GM04503 (cell line): Measurements from ENCODE around the gene LTA.
"Not testable (repeated sequence)": the region's sequence is repeated elsewhere in the genome, so short reads cannot be mapped to it uniquely, and the experiment has no call there.

Experiments
- DNase-seq: peaks from one replicate; pipeline ENCODE4 v3.0.0-alpha.2; 2012; ENCODE audit warnings: low read depth

LTA gene

DNA sequence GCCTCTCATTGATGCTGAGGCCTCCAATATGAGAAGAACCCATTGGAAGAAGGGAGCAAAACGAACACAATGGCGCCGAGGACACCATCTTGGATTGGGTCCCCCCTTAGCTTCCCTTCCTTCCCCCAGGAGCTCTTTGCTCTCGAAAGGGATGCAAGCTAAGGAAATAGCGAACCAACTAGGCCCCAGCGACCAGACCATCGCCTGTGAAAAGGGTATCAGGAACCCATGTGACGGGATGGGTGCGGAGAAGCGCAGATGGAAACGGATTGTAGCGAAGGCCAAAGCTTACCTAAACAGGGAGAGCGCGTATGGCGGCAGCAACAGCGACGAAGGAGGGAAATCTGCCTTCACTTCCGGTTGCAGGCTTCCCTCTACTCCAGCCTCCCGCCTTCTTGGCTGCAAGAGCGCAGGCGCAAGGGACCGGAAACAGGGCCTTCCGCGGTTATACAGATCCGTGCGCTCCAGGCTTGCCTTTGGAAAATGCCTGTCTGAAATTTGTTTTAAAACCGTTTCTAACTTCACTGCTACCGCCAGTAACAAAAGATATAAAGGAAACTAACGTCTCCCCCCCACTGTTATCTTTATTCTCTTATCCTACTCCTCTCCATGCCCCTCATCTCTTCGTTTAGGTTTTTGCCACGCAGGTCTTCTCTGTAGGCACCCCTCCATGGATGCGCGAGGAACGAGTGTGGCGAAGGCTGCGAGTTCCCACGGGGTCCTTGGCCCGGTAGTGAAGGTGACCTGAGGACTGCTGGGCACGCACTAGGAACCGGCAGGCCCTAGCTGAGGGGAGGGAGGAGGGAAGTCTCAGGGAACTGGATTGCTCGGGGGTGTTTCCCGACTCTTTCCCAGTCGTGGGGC is 30.2 kb upstream of the LTA start, which contains the start of gene DDX39B:
Gene DDX39B (minus strand): TSS at position 346 of the 864 bp plus-strand sequence. CDS start 1,471 bp downstream, outside the sequence.
- peak; percentile 82 for DNase-seq

DNA sequence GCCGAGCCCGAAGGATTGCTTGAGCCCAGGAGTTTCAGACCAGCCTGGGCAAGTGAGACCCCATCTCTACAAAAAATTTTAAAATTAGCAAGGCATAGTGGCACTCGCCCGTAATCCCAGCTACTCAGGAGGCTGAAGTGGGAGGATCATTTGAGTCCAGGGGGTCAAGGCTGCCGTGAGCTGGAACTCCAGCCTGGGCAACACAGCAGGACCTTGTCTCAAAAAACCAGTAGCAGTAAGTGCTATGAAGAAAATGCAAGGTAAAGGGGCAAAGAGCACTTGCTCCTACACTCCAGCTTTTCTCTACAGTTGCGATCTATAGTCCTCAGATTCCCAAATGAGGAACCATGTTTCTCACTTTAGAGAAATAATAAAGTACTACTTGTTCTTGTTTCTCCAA is 28.4 kb upstream of the LTA start:
- no peak for DNase-seq

DNA sequence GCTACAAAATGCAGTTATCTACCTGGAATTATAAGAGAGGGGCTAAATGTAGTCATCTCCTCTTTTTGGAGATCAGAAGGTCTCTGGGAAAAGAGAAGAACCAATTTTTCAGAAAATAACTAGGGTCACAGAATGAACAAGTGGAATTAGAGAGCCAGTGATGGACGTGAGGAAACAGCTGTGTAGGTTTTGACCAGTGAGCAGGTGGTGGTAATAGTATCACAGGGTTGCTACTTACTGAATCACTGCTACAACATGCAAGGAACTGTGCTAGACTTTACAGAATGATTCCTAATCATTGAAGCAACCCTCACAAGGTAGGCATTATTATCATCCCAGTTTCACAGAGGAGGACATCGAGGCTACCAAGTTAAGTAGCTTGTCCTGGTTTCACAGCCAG is 27.4 kb upstream of the LTA start:
- no peak for DNase-seq

DNA sequence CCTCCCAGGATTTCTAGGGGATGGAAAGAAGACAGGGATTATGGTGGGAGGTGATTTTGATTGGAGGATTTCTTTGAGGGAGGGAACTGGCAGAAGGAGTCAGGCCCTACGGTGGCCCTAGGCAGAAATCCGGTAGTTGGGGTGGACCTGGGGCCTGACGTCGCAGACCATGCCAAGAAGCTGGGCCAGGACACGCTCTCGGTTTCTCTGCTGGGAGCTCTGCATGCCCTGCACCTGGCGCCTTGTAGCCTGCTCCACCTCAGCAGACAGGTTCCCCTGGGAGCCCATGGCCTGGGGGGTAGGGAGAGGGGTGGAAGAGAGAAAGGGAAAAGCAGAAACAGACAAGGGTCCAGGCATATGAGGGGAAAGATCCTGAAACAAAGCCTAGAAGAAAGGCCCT is 26.8 kb upstream of the LTA start:
- DNase-seq = no peak

DNA sequence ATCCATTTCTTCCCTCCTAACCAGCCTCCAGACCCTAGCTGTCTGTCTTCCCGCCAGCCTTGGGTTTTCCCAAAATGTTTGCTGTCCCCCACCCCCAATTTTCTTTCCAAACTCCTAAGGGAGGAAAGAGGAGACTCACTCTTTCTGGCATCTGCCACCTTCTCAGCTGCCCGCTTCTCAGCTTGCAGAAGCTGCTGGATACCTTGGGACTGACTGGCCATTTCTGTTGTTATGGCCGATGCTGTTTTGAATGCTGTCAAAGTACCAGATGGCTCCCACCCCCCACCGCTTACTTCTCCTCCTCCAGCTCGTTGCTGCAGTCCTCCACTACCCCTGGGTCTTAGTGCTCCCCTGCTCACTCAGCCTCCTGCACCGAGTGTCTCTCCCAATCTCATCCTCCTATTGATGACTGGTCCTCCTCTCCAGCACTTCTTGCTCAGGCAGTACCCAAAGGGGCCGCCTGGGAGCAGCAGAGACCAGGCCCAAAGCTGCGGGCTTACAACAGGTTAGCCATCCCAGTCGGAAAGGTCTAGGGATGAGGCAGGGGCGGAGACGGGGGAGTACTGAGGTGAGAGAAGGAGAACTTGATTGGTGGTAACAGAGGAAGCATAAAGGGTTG is 25.6 kb upstream of the LTA start, which contains the start of gene ATP6V1G2:
Gene ATP6V1G2 (minus strand): TSS at position 270 of the 619 bp plus-strand sequence. CDS start 49 bp downstream, at position 221.
- peak; percentile 56 for DNase-seq

DNA sequence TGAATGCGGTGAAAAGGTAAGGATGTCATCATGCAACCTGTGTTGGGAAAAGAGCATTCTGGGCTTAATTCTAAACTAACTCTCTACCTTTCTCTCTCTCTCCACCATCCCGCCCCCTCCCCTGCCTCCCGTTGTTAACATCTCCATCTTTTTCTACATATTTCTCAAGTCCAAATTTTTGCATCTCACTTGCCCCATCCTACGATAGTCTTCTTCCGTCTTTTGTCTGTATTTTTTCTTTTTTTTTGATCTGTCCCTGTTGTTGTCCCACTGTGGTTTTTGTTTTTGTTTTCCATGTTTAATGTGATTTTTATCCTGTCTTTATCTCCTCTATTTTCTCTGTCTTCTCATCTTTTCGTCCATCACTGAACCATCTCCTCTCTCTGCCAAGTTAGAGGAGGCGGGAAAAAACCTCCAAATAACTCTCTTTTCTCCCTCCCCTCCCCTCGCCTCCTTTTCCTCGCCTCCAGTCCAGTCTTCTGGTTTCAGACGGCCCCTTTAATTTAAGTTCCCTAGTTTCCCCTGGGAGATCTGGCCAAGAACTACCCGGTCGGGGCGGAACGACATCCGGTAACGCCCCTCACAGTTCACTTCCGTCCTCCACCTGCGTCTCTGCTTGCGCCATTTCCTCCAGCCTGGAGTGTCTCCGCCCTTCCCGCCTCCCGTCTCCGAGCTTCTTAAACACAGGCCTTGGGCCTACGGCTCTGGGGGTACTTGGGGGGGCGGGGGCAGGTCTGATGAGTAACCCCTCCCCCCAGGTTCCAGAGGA is 24.9 kb upstream of the LTA start, which contains the start of gene NFKBIL1:
Gene NFKBIL1 (plus strand): TSS at position 651 of the 769 bp plus-strand sequence. CDS start 87 bp downstream, at position 738.
- DNase-seq = peak; percentile 90

DNA sequence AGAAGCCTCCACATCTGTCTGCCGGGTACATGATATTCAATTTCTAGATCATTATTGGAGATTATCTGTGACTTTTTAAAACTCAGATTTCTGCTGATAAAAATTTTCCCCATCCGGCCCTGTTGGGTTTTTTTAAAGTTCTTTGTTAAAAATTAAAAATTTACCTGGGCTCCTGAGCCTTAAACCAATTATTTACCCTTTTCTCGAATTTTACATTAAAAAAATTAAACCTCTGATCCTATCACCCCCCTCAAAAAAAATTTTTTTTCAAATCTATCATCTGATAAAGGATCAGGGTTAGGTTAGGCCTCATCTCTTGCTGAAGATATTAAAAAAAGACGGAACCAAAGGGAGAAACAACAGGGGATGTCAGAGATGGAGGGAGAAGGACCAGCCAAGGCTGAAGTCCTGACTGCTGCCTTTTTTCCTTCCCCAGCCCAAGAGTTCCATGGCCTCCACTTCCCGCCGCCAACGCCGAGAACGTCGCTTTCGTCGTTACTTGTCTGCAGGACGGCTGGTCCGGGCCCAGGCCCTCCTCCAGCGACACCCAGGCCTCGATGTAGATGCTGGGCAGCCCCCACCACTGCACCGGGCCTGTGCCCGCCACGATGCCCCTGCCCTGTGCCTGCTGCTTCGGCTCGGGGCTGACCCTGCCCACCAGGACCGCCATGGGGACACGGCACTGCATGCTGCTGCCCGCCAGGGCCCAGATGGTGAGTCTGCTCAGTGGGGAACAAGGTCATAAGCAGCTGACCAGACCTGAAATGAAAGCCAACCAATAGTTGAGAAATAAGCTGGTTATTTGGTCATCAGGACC is 24.2 kb upstream of the LTA start:
- no peak for DNase-seq

DNA sequence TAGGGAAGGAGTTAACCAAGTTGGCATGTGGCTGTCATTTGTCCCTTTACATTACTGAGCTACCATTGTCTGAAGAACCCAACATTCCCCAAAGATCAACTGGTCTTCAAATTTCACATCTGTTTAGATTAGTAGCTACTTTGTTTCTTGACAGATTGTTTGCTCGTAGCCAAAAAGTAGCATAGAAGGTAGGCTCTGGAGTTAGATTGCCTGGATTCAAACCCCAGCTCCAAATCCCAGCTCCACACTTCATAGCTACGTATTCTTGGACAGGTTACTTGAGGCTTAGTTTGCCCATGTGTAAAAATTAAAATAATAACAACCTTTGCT is 23.6 kb upstream of the LTA start:
- no peak for DNase-seq

DNA sequence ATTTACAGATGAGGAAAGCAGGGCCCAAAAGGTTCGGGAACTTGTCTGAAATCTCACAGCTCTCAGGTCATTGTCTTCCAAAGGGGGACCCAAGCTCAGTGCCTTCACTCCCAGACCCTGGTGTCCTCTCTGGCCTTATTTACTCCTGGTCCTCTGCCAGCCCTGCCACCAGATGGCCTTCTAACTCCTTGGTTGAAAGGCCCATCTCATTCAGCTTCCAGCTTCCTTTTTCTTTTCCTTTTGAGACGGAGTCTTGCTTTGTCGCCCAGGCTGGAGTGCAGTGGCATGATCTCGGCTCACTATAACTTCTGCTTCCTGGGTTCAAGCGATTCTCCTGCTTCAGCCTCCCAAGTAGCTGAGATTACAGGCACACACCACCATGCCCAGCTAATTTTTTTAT is 20.7 kb upstream of the LTA start:
- not testable (repeated sequence) for DNase-seq

DNA sequence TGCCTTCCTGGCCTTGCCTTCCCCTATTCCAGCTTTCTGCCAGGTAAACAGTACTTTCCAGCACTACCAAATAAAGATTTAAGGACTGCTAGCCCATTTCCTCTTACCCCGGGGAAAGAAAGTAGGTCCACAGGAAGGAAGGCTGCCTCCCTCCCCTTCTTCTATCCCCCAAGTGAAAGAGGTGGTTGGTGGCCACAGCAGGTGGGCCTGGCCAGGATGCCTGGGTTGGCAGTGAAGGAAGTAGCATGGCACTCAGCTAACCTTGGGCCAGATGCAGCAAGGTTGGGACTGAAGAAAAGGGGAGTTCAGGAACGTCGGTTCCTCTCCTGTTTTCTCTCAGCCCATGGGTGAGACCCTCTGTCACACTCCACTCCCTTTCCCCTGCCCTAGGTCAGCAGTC is 15.8 kb upstream of the LTA start:
- no peak for DNase-seq

DNA sequence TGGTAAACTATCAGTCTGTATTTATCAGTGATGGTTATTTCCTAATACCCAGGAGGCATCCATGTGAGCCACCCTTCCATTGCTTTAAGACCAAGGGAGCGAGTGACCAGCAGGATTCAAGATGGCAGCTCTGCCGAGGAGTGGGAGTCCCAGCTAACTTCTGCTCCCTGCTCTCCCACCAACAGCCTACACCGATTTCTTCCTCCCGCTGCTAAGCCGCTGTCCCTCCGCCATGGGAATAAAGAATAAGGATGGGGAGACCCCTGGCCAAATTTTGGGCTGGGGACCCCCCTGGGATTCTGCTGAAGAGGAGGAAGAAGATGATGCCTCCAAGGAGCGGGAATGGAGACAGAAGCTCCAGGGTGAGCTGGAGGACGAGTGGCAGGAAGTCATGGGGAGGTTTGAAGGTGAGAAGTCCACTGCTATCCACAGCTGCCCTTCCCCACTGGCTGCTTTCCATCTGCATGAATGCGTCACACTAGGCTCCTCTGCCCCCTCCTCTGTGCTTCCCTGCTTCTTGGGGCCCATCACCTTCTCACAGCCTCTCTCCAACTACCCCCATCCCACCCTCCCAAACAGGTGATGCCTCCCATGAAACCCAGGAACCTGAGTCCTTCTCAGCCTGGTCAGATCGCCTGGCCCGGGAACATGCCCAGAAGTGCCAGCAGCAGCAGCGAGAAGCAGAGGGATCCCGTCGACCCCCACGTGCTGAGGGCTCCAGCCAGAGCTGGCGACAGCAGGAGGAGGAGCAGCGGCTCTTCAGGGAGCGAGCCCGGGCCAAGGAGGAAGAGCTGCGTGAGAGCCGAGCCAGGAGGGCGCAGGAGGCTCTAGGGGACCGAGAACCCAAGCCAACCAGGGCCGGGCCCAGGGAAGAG is 14.4 kb upstream of the LTA start:
- DNase-seq = no peak

DNA sequence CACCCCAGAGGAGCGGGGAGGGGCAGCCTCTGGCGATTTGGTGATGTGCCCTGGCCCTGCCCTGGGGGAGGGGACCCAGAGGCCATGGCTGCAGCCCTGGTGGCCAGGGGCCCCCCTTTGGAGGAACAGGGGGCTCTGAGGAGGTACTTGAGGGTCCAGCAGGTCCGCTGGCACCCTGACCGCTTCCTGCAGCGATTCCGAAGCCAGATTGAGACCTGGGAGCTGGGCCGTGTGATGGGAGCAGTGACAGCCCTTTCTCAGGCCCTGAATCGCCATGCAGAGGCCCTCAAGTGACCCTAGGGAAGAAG is 13.8 kb upstream of the LTA start:
- no peak for DNase-seq

DNA sequence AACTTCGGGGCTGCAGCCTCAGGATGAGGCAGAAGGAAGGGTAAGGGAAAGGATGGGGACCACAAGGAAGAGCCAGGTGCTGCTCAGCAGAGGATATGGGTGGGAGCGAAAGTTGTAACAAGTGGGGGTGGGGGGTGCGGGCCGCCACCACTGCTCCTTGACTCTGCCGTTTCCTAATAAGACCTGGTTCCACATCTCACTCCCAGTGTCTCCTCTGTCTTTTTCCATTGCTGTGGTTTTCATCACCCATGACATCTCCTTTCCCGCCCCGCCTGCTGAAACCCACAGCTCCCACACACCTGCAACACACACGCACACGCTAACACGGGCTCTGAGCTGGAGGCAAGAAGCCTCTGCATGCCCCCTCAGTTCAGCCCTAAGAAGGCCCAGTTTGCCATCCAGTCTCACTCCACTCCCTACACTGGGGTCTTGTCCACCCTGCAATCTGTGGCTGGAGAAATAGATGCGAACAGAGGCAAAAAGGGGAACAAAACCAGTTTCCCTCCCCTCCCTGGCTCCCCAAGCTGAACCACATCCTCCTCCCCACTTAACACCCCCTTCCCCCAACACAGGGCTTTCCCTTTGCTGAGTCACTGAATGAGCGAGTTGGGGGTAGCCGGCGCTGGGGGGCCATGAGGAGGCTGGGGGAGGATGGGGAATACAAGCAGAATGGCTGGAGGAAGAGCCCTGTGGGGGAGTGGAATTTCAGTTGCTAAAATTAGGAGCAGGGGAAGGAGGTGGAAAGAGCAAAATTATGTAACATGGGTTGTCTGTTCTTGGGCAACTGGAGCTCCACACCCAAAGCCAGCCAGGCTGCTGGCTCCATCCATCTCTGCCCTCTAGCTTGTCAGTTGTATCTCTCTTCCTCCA is 13.2 kb upstream of the LTA start:
- no peak for DNase-seq

DNA sequence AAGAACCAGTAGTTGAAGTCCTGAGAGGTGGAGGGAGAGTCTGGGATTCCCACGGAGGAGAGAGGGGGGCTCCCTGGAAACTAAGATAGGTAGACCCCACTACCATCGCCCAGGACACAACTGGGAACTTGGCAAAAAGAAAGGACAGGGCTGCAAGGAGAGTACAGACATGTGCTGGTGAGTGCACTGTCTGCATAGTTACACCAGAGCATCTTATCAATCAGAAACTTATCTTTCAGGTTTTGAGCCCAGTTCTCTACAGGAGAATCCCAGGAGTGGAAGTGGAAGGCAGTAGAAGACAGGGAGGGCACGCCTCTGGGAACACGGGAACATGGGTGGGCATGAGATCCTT is 12.5 kb upstream of the LTA start:
- DNase-seq = no peak

DNA sequence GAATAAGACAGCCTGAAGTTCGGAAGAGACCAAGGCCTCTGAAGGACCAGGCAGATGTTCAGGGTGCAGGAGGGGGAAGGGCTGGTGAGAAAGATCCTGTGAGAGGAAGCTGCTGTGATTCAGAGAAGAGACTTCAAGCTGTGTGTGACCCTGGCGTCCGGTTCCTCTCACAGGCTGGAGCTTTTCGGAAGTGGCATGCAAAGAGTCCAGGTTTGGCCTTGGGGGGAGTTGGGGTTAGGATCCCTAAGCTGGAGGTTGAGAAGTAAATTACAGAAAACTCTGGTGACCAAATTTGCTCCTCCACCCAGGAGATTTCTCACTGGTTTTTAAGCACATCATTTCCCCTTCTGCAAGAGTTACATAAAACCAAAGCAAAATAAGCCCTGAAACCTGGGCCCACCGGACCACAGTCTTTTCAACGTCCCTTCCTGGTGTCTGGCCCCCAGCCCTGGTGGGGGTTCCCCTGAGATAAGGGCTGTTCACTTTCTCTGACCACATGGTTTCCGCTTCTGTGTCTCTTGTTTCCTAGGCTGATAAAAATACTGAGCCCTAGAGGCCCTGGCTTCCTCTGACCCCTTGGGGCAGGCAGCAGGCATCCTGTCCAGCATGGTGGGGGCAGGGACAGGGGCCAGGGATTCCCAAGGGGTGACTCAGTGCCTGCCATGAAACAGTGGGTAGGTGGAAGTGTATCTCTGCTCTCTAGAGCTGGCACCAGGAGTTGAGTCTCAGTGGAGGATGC is 12.0 kb upstream of the LTA start:
- no peak for DNase-seq

DNA sequence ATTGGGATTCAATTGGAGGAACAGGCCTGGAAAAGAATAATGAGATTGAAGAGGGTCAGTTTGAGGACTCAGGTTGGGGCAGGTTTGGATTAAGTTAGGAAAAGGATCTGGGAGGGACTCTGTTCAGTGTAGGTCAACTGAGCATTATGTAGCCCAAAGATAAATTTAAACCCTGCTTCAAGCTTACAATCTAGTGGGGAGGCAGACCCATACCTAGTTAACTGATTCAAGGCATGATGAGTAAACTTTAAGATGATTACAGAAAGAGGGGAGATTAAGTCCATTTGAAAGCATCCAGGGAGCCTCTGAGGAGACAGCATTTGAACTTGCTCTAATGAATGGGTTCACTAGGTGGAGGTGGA is 11.4 kb upstream of the LTA start:
- no peak for DNase-seq

DNA sequence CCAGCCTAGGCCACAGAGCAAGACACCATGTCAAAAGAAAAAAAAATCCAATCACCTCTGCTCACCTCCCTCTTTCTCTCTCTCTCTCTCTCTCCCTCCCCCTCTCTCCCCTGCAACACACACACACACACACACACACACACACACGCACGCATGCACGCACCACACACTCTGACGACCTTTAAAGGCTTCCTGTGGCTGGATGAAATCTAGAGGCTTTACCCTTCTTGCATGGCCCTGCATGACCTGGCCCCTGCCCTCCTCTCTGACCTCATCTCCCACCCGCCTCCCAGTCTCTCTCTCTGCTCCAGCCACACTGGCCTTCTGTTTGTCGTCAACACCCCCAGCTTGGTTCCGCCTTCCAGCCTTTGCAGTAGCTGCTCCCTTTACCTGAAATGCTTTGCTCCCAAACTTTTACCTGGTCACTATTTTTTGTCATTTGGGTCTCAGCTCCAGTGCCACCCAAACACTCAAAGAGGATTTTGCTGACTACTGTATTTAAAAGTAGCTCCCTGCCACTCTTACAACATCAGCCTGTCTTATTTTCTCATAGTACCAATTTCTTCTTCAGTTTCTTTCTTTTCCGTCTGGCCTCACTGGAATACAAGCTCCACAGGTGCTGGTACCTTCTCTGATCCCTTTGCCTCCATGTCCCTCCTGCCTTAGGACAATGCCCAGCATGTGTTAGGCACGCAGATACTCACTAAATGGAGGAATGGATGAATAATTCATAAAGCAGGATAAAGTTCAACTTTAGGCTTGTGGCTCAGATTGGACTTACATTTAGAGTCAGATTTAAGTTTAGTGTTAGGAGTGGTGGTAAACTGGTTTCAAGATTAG is 4.3 kb upstream of the LTA start:
- no peak for DNase-seq

DNA sequence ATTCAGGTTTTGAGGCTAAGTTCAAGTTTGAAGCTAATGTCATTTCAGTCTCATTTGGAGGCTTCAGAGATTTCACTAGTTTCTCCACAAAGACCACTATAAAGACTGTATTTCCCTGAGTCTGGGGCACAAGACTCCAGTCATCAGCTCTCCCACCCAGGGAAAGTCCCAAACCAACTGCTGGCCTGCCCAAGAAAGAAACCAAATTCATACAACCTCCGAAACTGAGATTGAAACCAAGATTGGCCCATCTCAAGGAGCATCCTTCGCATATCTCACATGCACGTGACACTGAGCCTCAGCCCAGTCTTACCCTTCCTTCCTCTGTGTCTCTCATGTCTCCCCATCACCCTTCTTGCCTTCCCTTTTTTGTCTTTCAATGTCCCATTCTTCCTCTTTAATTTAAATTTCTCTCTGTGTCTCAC is 3.5 kb upstream of the LTA start:
- DNase-seq = no peak
